COLO829 (cell line): ENCODE results near the gene FCHSD2.
"Not testable (repeated sequence)": the region's sequence is repeated elsewhere in the genome, so short reads cannot be mapped to it uniquely, and the experiment has no call there.

Experiments
- DNase-seq: peaks from one replicate; pipeline ENCODE4 v3.0.0; 2012; ENCODE audit warnings: low spot score

The FCHSD2 gene

DNA sequence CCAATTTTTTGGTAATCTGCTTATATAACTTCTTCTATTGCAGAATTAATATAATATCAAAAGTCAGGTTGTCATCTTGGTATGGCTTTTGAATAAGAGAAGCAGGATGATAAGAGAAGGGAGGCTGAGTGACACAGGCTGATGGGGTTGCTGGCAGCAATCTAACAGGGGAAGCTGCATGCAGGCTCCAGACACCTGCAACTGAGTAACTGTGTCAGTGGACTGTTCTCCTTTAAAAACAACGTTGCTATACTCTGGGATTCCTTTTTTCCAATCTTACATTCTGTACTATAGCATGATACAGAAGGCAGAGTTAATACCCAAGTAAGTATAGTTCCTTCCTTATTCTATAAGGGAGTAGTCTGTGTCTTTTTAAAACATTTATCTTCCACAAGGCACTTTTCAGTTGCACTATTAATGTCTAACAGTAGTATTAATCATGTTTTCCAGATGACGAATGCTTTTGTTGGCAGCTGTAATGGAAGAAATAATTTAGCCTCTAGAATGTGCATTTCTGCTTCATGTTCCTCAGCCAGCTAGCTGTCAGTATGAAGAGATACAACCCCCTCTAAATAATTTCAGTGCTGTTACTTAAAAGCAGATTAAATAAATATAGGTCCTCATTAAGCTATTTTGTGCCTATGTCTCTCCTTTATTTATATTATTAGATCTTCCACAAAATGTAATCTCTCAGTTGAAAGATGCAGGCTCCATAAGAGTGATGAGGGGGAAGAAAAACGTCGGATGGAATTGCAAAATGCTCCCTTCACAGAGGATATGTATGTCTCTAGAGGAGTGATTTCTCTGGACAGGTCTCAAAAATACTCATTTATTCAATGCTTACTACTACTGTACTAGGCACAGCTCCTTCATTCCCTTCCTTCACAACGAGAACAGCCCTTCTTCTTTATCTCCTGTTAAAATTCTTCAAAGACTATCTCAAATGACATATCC is 277.1 kb downstream of the FCHSD2 start:
- no peak for DNase-seq

DNA sequence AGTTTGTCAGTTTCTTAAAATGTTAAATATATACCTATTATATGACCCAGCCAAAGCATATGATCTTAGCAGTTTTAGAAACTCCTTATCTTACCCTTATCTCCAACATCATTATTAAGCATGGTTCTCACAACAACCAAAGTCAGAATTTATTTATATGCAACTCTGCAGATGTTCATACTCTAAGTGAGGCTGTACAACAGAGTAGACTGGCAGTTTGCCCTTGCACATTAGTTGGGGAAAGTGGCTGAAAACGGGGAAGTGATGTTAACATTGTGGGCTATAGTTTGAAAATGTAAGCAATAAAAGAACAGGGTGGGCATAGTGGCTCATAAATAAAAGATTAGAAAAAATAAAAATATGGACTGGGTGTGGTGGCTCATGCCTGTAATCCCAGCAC is 278.2 kb downstream of the FCHSD2 start:
- no peak for DNase-seq

DNA sequence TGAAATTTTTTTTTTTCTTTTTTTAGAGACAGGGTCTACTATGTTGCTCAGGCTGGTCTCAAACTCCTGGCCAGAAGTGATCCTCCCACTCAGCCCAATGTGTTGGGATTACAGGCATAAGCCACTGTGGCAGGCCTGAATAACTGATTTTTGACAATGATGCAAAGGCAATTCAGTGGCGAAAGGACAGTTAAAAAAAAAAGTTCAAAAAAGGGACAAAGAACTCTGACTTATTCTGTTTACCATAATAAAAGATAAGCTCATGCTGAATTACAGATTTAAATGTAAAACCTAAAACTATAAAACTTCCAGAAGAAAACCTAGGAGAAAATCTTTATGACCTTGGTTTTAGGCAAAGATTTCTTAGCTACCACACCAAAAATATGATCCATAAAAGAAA is 279.0 kb downstream of the FCHSD2 start:
- DNase-seq: no peak

DNA sequence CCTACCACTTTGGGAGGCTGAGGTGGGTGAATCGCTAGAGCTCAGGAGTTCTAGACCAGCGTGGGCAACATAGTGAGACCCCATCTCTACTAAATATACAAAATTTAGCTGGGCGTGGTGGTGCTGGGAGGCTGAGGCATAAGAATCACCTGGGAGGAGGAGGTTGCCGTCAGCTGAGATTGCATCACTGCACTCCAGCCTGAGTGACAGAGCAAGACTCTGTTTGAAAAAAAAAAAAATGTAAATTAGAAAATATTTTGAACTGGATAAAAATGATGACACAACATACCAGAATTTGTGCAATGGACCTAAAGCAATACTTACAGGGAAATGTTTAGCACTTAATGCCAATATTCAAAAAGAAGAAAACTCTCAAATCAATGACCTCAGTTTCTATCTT is 281.5 kb downstream of the FCHSD2 start:
- DNase-seq: no peak

DNA sequence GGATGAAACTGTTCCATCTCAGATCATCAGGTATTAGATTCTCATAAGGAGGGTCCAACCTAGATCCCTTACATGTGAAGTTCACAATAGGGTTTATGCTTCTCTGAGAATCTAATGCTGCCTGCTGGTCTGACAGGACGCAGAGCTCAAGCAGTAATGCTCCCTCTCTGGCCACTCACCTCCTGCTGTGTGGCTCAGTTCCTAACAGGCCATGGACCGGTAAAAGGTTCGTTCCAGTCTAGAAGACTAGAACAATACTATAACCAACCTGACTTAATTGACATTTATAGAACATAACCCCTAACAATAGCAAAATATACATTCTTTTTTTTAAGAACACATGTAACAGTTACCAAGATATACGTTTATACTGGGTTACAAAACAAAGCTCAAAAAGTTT is 282.1 kb downstream of the FCHSD2 start:
- no peak for DNase-seq

DNA sequence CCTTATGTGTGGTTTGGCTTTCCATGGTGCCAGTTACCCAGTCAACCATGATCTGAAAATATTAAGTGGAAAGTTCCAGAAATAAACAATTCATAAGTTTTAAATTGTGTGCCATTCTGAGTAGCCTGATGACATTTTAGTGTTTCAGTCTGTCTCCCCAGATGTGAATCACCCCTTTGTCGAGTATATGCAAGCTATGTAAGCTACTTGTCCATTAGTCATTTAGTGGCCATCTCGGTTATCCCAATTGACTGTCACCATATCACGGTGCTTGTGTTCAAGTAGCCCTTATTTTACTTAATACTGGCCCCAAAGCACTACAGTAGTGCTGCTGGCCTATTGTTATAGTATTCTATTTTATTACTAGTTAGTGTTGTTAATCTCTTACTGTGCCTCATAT is 283.0 kb downstream of the FCHSD2 start:
- no peak for DNase-seq

DNA sequence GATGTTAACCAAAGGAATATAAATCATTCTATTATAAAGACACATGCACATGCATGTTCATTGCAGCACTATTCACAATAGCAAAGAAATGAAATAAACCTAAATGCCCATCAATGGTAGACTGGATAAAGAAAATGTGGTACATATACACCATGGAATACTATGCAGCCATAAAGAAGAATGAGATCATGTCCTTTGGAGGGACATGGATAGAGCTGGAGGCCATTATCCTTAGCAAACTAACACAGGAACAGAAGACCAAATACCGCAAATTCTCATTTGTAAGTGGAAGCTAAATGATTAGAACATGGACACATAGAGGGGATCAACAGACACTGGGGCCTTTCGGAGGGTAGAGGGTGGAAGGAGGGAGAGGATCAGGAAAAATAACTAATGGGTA is 283.9 kb downstream of the FCHSD2 start:
- DNase-seq: not testable (repeated sequence)

DNA sequence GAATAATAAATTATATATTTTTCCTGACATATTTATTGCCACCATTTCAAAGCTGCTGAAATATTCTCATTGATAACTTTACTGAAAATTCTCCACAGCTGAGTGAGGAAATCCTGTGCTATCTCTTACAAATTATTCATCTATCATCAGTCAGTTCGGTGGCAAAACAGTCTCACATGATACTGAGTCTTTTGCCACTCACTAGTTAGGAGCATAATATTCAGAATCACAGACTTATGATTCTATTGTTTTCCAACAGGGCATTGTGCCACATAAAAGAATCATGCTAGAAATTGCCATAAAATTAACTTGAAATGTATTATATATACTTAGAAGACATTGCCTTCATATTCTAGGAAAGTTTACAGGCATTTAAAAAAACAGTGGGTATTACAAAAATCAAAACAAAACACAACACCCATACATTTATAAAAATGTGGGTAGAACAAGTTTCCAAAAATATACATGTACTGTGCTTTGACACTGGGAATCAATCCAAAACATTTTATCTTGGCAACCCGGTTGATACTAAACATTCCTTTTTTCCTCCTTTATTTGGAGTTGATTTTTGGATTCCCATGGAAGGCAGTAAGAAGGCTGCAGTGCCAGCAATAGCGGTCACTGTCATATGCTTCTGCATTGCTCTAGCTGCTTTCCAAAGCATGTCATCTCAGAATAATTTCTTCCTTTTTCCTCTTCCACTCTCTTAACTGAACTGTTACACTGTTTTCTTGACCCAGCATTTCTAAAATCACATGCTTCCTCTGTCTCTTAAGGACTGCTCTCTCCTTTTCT is 285.4 kb downstream of the FCHSD2 start:
- no peak for DNase-seq

DNA sequence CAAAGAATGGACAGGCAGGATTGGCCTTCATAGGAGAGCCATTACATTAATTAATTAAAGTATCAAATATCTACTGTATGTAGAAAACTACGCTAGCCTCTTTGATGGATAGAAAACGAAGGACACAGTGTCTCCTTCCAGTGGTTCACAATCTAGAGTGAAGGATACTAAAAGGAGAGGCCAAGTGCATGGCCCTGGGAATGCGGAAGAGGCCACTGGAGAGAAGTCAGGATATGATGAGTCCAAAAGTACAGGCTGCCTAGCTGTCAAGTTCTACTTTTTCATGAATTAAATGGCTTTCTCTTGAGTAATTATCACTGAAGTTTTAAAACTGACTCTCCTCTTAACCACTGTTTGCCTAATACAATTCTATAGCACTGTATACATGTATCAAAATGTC is 286.1 kb downstream of the FCHSD2 start:
- DNase-seq: no peak

DNA sequence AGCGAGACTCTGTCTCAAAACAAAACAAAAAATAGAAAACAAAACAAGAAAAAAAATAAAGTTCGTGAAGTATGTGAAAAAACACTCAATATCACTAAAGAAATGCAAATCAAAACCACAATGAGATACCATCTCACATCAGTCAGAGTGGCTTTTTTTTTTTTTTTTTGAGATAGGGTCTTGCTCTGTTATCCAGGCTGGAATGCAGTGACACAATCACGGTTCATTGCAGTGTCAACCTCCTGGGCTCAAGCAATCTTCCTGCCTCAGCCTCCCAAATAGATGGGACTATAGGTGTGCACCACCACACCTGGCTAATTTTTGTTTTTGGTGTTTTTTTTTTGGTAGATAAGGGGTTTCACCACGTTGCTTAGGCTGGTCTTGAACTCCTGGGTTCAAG is 290.4 kb downstream of the FCHSD2 start:
- DNase-seq: no peak

DNA sequence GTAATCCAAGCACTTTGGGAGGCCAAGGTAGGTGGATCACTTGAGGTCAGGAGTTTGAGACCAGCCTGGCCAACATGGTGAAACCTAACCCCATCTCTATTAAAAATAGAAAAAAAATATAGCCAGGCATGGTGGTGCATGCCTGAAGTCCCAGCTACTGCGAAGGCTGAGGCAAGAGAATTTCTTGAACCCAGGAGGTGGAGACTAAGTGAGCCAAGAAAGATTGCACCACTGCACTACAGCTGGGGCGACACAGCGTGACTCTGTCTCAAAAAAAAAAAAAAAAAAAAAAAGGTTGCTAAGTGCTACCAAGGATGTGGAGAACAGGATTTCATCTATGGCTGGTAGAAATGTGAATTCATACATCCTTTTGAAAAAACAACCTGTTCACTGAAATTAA is 291.3 kb downstream of the FCHSD2 start:
- no peak for DNase-seq

DNA sequence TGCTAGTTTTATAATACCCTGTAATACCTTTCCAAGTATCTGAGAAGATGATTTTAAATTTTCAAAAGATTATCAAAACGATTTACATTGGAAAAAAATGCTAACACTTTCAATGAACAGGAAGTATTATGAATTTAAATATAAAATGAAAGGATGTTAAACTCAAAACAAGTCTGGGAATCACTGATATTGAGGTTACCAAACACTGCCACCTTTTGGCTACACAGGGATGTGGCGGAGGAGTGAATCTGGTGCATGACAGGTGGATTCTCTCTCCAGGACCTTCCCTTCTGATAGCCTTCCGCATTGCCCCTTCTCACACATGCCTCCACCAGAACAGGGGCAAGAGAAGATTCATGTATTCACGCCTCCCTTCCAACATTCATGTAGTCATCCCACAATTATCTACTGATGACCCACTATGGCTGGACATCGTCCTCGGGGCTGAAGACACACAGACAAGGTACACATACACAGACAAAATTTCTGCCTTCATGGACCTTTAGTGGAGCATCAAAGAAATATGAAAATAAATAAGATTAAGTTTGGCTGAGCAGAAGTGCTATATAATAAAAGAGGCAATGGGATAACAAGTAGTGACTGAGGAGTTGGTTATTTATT is 293.2 kb downstream of the FCHSD2 start:
- DNase-seq: peak; percentile 37

DNA sequence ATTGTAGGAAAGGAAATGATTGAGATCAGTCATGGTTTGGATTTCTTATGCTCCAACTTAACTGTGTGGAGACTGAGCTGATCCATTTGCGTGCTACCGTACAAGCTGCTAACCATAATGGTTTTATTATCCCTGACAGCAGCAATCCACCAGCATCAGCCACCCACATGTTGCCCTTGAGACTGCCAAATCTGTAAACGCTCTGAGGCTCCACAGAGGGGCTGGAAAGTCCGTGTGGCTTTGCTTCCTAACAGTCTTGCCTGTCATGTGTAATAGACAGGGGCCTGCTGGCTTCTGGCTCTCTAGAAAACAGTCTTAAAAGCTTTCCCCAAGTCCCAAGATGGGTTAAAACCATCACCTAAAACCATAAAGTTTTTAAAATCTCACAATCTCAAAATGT is 297.8 kb downstream of the FCHSD2 start:
- DNase-seq: no peak

DNA sequence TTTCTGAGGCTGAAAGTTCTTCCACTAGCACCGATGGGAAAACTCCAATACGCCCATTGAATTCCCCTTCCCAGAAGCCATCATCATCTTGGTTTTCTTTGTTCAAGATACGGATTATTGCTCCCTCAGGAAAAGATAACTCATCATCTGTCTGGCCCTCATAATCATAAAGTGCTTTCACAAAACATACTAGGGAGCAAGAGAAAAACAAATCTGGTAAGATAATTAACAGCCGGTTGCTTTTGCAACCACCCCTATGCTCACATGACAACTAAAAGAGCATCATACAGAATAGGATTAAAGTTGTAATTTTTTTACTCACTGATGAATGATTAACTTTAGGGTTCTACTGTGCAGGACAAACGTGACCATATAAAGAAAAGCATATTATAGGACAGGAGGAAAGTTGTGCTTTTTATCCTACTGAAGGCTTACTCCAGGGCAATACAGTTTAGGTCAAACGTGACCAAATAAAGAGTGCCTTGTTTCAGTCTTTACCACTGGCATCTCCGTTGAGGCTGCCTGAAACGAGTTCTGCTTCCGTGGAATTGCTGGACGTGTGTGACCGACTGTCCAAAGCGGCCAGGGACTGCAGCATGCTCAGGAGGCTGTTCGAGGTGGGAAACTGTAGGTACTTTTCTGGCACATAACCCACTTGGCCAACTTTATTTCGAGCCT is 299.3 kb downstream of the FCHSD2 start:
- peak; percentile 41 for DNase-seq

DNA sequence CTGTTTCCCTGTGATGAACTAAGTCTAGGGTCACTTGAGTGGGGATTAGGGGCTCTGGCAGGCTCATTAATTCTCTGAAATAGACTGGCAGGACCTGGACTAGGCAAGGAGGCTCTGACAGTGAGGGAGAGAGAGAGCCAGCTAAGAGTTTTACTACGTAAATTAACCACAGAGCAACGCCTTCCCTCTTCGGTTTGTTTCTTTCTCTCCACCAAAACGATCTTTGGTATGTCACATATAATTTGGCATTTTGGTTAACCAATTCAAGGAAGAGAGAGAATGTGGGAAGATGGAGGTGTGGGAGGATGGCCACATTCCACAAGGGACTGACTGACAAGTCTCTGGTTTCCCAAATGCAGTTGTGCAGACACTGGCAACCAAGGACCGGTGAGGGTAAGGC is 300.0 kb downstream of the FCHSD2 start:
- DNase-seq: no peak

DNA sequence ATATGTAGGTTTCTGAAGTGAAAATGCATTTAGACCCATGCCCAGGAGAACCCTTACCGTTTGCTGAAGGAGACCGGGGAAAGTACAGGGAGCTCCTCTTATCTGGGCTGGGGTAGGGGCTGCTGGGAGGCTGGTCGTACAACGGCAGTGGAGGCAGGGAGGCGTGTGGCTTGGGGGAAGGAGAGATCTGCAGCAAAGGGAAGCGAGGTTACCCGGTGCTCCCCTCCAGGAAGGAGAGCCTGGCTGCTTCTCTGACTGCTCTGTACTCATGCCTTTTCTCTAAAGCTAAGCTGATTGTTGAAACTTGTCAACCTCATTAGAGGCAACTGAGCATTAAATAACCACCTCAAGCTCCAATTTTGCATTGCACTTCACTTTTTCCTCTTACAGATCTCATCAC is 300.7 kb downstream of the FCHSD2 start:
- no peak for DNase-seq

DNA sequence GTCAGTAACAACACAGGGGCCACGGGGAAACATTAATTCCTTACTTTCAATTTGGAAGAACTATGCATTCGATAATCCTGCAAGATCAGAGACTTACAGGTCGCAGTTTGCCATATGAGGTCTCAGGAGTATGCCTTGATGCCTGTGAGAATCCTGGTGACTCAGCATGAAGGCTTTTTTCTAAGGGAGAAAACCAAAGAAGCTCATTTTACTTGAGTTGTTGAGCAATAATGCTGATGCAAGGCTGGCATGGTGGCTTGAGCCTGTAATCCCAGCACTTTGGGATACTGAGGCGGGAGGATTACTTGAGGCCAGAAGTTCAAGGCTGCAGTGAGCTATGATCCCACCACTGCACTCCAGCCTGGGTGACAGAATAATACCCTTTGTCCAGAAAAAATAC is 301.3 kb downstream of the FCHSD2 start:
- DNase-seq: no peak

DNA sequence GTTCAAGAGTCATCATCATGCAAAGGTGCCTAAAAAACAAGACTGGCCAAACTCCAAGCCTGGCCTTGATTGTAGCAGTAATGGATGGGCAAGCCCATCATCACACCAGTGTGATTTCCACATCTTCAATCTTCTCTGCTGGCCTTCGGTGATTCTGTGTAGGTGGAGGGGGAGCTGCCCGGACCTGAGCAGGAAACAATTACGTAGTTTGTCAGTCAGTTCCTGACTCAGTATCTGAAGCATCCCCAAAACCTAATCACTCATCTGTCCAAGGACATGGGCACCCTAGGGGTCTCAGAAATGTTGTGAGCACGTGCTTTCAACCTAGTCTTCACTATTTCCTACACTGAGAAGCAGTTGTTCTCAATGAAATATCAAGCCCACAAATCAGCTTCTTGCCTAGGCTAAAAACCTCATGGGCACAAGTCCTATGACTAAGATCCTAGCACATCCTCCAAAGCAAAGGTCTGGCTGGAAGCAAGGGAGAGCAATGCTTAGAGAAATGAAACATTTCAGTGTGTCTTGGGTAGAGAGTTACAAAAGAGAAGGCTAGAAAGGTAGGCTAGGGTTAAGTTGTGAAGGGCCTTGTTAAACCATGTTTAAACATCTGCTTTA is 303.3 kb downstream of the FCHSD2 start:
- no peak for DNase-seq

DNA sequence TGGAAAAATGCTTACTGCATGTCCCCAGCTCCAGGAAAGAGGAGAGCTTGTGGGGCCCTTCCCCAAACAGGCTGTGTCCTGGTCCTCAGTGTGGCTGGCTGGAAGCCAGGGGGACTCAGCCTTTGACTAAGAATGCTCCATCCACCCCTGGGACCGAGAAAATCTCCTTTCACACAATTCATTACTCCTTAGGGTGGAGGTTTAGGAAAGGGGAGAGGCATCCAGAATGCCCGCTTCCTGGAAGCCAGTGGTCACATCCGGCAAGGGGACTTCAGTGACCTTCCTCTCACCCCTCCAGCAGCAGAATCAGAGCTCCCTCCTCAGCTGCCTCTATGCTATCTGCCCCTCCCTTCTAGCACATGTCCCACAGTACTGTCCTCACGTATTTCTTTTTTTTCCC is 306.0 kb downstream of the FCHSD2 start:
- DNase-seq: no peak

DNA sequence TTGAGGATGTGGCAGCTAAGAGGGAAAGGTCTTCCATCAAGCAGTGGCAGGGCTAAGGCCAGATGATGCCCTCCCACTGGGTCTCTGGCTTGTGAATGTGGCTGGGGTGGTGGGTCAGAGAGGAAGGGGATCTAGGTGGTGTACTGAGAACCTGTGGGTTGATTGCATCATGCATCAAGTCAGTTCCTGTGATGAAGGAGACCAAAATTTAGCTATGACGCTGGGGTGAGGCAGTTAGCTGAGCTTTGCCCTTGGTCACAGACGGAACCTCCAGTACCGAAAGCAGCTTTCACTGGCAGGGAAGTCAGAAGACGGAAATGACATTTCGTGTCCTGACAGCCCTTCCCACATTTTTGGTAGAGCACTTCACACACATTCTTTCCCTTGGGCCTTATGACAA is 307.2 kb downstream of the FCHSD2 start:
- DNase-seq: no peak

DNA sequence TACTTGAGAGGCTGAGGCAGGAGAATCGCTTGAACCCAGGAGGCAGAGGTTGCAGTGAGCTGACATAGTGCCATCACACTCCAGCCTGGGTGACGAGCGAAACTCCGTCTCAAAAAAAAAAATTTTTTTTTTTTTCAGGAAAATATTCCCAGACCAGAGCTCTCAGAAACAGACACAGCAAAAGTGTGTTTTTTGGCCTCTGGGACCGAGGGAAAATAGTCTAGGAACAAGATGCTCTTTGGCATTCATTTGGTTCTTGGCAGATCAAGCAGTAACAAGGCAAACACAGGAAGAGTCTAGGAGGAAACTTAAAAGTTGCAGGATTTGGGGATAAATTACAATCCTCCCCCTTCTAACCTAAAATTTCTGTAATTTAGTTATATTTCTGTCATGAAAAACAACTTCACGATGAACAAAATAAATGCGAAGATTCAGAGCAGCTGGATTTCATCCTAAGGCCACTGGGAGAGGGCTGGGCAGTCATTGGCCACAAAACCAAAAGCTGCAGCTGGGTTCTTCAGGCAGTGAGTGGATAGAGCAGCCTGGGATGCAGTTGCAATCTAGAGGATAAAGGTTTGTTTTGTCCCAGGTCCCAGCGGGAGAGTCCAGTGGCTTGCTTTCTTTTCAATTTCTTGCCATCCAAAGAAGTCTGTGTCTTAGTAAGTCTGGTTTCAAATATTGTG is 308.2 kb downstream of the FCHSD2 start:
- DNase-seq: no peak
